ENCODE data around the gene SRSF9. TPM values are rescaled to one million over a fixed set of nuclear protein-coding genes. Genes with fewer than 3 reads are reported as not detected.
A peak's percentile ranks its signal among the peaks of the same experiment; 100 is the strongest.
"Not testable (repeated sequence)": the region's sequence is repeated elsewhere in the genome, so short reads cannot be mapped to it uniquely, and the experiment has no call there.

Gene SRSF9
- total RNA-seq, 2 donors from 2014 or later, result 122 to 124 TPM

GRCh38 chr12:120453977-120454376 lies 15.6 kb downstream of the SRSF9 start:
- Mint-ChIP-seq H3K27ac (no peak overlapping the region), H3K4me3 (no peak overlapping the region), H3K27me3 (no peaks in the 10 kb centered on the region), H3K36me3 (ENCODE audit: low read depth) (no peaks in the 10 kb centered on the region), H3K4me1 (peaks cover 5% of the 10 kb centered on the region)
- H3K9me3 ChIP-seq (ENCODE audit: control insufficient read depth, low read length, poor library complexity, severe bottlenecking), result no peaks in the 10 kb centered on the region
- DNase-seq (no peak), ATAC-seq (peak; percentile 94)

- H3K27ac Mint-ChIP-seq, result no peak overlapping the region
- no peak overlapping the region for H3K4me3 Mint-ChIP-seq
- ATAC-seq (no peak), DNase-seq (no peak)
- peaks cover 5% of the 10 kb centered on the region for H3K4me1 Mint-ChIP-seq
- H3K36me3 Mint-ChIP-seq (ENCODE audit: low read depth), result no peaks in the 10 kb centered on the region
- H3K27me3 Mint-ChIP-seq, result no peaks in the 10 kb centered on the region
- no peaks in the 10 kb centered on the region for H3K9me3 ChIP-seq (ENCODE audit: control insufficient read depth, low read length, poor library complexity, severe bottlenecking)
Observed at GRCh38 chr12:120453060-120453750, 16.3 kb downstream of the SRSF9 start.

- H3K36me3 Mint-ChIP-seq (ENCODE audit: low read depth); H3K4me3 Mint-ChIP-seq; DNase-seq; H3K4me1 Mint-ChIP-seq; H3K9me3 ChIP-seq (ENCODE audit: control insufficient read depth, low read length, poor library complexity, severe bottlenecking); H3K27ac Mint-ChIP-seq; H3K27me3 Mint-ChIP-seq; ATAC-seq: not testable (repeated sequence)
Observed at GRCh38 chr12:120452524-120452923, 17.0 kb downstream of the SRSF9 start.

- DNase-seq (no peak), ATAC-seq (no peak)
- Mint-ChIP-seq H3K36me3 (ENCODE audit: low read depth) (peaks cover 2% of the 10 kb centered on the region), H3K4me1 (peaks cover 18% of the 10 kb centered on the region), H3K27me3 (no peaks in the 10 kb centered on the region), H3K4me3 (peak overlapping the region; percentile 99), H3K27ac (peak overlapping the region; percentile 97)
- H3K9me3 ChIP-seq (ENCODE audit: control insufficient read depth, low read length, poor library complexity, severe bottlenecking), result no peaks in the 10 kb centered on the region
Observed at GRCh38 chr12:120447992-120448391, 21.6 kb downstream of the SRSF9 start.

- not testable (repeated sequence) for H3K36me3 Mint-ChIP-seq (ENCODE audit: low read depth); DNase-seq; H3K9me3 ChIP-seq (ENCODE audit: control insufficient read depth, low read length, poor library complexity, severe bottlenecking); H3K27me3 Mint-ChIP-seq
- Mint-ChIP-seq H3K27ac (peak overlapping the region; percentile 97), H3K4me1 (peaks cover 16% of the 10 kb centered on the region), H3K4me3 (peak overlapping the region; percentile 99)
- peak; percentile 8 for ATAC-seq
Observed at GRCh38 chr12:120446844-120447178, 22.7 kb downstream of the SRSF9 start.

- Mint-ChIP-seq H3K36me3 (ENCODE audit: low read depth) (peaks cover 2% of the 10 kb centered on the region), H3K4me3 (peak within 1 kb of the TSS; percentile 99), H3K4me1 (peaks cover 18% of the 10 kb centered on the region), H3K27me3 (no peaks in the 10 kb centered on the region), H3K27ac (peak within 1 kb of the TSS; percentile 97)
- DNase-seq, result peak; percentile 72 to 80 (median 75)
- peak; percentile 97 for ATAC-seq
- no peaks in the 10 kb centered on the region for H3K9me3 ChIP-seq (ENCODE audit: control insufficient read depth, low read length, poor library complexity, severe bottlenecking)
Observed at GRCh38 chr12:120445911-120446843, 23.4 kb downstream of the SRSF9 start, which contains the start of the genes GATC and TRIAP1. Gene GATC (plus strand): TSS chr12:120446444. CDS start chr12:120446481, 37 bp downstream. Gene TRIAP1 (minus strand): TSS chr12:120446384. CDS start chr12:120446372, 12 bp downstream.

GRCh38 chr12:120444676-120445075 lies 24.9 kb downstream of the SRSF9 start:
- peak overlapping the region; percentile 99 for H3K4me3 Mint-ChIP-seq
- DNase-seq (no peak), ATAC-seq (no peak)
- H3K36me3 Mint-ChIP-seq (ENCODE audit: low read depth), result peaks cover 2% of the 10 kb centered on the region
- H3K9me3 ChIP-seq (ENCODE audit: control insufficient read depth, low read length, poor library complexity, severe bottlenecking), result no peaks in the 10 kb centered on the region
- H3K4me1 Mint-ChIP-seq, result peaks cover 21% of the 10 kb centered on the region
- peak overlapping the region; percentile 97 for H3K27ac Mint-ChIP-seq
- no peaks in the 10 kb centered on the region for H3K27me3 Mint-ChIP-seq

- H3K9me3 ChIP-seq (ENCODE audit: control insufficient read depth, low read length, poor library complexity, severe bottlenecking), result no peaks in the 10 kb centered on the region
- ATAC-seq, result peak; percentile 46
- Mint-ChIP-seq H3K4me1 (peaks cover 15% of the 10 kb centered on the region), H3K27ac (no peak overlapping the region), H3K4me3 (peak overlapping the region; percentile 36), H3K27me3 (no peaks in the 10 kb centered on the region), H3K36me3 (ENCODE audit: low read depth) (no peaks in the 10 kb centered on the region)
- DNase-seq, result peak; percentile 49 to 65 (median 63)
Observed at GRCh38 chr12:120439646-120440247, 29.8 kb downstream of the SRSF9 start.

GRCh38 chr12:120438495-120439198 lies 30.9 kb downstream of the SRSF9 start:
- Mint-ChIP-seq H3K4me3 (peak overlapping the region; percentile 96), H3K27ac (peak overlapping the region; percentile 90), H3K36me3 (ENCODE audit: low read depth) (no peaks in the 10 kb centered on the region), H3K27me3 (no peaks in the 10 kb centered on the region), H3K4me1 (peaks cover 15% of the 10 kb centered on the region)
- ATAC-seq (no peak), DNase-seq (no peak)
- no peaks in the 10 kb centered on the region for H3K9me3 ChIP-seq (ENCODE audit: control insufficient read depth, low read length, poor library complexity, severe bottlenecking)

- H3K9me3 ChIP-seq (ENCODE audit: control insufficient read depth, low read length, poor library complexity, severe bottlenecking), result no peaks in the 10 kb centered on the region
- Mint-ChIP-seq H3K27ac (peak within 1 kb of the TSS; percentile 90), H3K27me3 (peaks cover 4% of the 10 kb centered on the region), H3K4me1 (peaks cover 15% of the 10 kb centered on the region), H3K4me3 (peak within 1 kb of the TSS; percentile 96), H3K36me3 (ENCODE audit: low read depth) (no peaks in the 10 kb centered on the region)
- DNase-seq (peak; percentile 89 to 95 (median 89)), ATAC-seq (peak; percentile 96)
Observed at GRCh38 chr12:120437735-120438494, 31.6 kb downstream of the SRSF9 start, which contains the start of gene COX6A1. Gene COX6A1 (plus strand): TSS chr12:120438113. CDS start chr12:120438127, 14 bp downstream.

- H3K27ac Mint-ChIP-seq, result no peak overlapping the region
- H3K4me1 Mint-ChIP-seq, result peaks cover 7% of the 10 kb centered on the region
- peaks cover 20% of the 10 kb centered on the region for H3K27me3 Mint-ChIP-seq
- peaks cover 2% of the 10 kb centered on the region for H3K36me3 Mint-ChIP-seq (ENCODE audit: low read depth)
- no peak overlapping the region for H3K4me3 Mint-ChIP-seq
- H3K9me3 ChIP-seq (ENCODE audit: control insufficient read depth, low read length, poor library complexity, severe bottlenecking), result no peaks in the 10 kb centered on the region
- no peak for DNase-seq
- ATAC-seq, result no peak
Observed at GRCh38 chr12:120432772-120433525, 36.6 kb downstream of the SRSF9 start.
